Left lung (tissue), 10 donors: ENCODE data around the gene MLH3. TPM values are rescaled to one million over a fixed set of nuclear protein-coding genes. Genes with fewer than 3 reads are reported as not detected.

Experiments
- ATAC-seq: fragments of 200-7000 bp; cut with Tn5 transposase; one replicate; pipeline ENCODE4 v1.9.1; 2020; ENCODE audit warnings: moderate library complexity
- DNase-seq, 4 donors: peaks; one replicate each; pipeline ENCODE4 v3.0.0-alpha.2; 2013 to 2020
- H3K27ac ChIP-seq, 2 donors: fragments of 200-600 bp; sonication (generic) in 1 of 2; one replicate each; pipeline versions ENCODE4 v1.5.0 to v1.8.0; 2020 to 2021
- H3K27me3 ChIP-seq, 2 donors: fragments of 200-600 bp; sonication (generic) in 1 of 2; one replicate each; pipeline versions ENCODE4 v1.5.0 to v1.8.0; 2020 to 2021
- H3K36me3 ChIP-seq, 2 donors: fragments of 200-600 bp; sonication (generic) in 1 of 2; one replicate each; pipeline versions ENCODE4 v1.5.0 to v1.8.0; 2020 to 2021
- H3K4me1 ChIP-seq, 2 donors: fragments of 200-600 bp; one replicate each; pipeline ENCODE4 v1.8.0; 2021
- H3K4me3 ChIP-seq, 2 donors: fragments of 200-600 bp; sonication (generic) in 1 of 2; one replicate each; pipeline versions ENCODE4 v1.5.0 to v1.8.0; 2020 to 2021; ENCODE audit warnings: mild to moderate bottlenecking in 1 of 2
- H3K9me3 ChIP-seq, 2 donors: fragments of 200-600 bp; sonication (generic) in 1 of 2; one replicate each; pipeline versions ENCODE4 v1.5.0 to v1.8.0; 2020 to 2021
- intact Hi-C, 2 donors: fragments of 100-400 bp; cut with DNase I; formaldehyde crosslinking; loops; one replicate each; pipeline versions ENCODE4 v1.11.2 to v1.14.2; 2022
- polyA plus RNA-seq, 6 donors: library from polyadenylated mRNA; unstranded; fragments of 120-200 nt; gene quantifications; one replicate each; pipeline ENCODE4 v1.2.1, GENCODE V29; 2013; ENCODE audit not compliant: insufficient read length in 6 of 6
- total RNA-seq, 2 donors: library from RNA; stranded (reverse); fragmentation: NEBNext Ultra II Directional; extraction: Animal tissue kit (Norgen Biotek cat#: 25700); gene quantifications; one replicate each; pipeline ENCODE4 v1.2.1, GENCODE V29; 2021
- TF ChIP-seq, protein P1 (sequence below), 2 donors: fragments of 200-600 bp; sonication (generic) in 1 of 2; IDR thresholded peaks; one replicate each; pipeline versions ENCODE4 v1.5.0 to v1.8.0; 2021; ENCODE audit warnings: antibody characterized with exemption in 2 of 2
- donor health status: DM: no; HTN: yes; CAD: no.
- donor health status: DM: no; HTN: no; CAD: no.

The MLH3 gene
- total and polyA plus RNA-seq, 8 donors = 24.7 to 48.3 (median 39.9) TPM

DNA sequence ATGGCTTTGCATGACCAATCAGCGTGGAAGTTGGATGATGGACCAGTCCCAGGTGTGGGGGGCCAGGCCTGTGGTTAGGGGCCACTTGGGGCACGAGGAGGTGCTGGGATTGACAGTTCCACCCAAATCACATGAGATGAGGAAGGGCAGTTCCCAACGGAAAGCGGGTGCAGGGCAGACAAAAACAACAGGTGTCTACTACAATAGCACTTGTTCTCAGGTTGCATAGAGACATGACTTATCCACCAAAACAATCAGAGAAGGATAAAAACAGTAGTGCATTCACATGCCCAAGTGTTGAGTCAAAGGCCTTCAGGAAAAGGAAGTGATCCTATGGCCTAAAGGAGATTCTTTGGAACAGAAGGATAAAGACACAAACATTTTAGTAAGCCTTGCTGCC is 63.1 kb downstream of the MLH3 start:
- H3K27ac ChIP-seq = no peak overlapping the region
- DNase-seq (no peak), ATAC-seq (no peak)
- intact Hi-C loops = no loop called here
- no peak overlapping the region for H3K4me3 ChIP-seq
- H3K4me1 ChIP-seq = no peaks in the 10 kb centered on the region
- H3K9me3 ChIP-seq = no peaks in the 10 kb centered on the region
- H3K27me3 ChIP-seq = no peaks in the 10 kb centered on the region
- H3K36me3 ChIP-seq = no peaks in the 10 kb centered on the region
- TF ChIP-seq, protein P1, sequence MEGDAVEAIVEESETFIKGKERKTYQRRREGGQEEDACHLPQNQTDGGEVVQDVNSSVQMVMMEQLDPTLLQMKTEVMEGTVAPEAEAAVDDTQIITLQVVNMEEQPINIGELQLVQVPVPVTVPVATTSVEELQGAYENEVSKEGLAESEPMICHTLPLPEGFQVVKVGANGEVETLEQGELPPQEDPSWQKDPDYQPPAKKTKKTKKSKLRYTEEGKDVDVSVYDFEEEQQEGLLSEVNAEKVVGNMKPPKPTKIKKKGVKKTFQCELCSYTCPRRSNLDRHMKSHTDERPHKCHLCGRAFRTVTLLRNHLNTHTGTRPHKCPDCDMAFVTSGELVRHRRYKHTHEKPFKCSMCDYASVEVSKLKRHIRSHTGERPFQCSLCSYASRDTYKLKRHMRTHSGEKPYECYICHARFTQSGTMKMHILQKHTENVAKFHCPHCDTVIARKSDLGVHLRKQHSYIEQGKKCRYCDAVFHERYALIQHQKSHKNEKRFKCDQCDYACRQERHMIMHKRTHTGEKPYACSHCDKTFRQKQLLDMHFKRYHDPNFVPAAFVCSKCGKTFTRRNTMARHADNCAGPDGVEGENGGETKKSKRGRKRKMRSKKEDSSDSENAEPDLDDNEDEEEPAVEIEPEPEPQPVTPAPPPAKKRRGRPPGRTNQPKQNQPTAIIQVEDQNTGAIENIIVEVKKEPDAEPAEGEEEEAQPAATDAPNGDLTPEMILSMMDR (IDR thresholded peaks at IDR 0.05) = no peak

DNA sequence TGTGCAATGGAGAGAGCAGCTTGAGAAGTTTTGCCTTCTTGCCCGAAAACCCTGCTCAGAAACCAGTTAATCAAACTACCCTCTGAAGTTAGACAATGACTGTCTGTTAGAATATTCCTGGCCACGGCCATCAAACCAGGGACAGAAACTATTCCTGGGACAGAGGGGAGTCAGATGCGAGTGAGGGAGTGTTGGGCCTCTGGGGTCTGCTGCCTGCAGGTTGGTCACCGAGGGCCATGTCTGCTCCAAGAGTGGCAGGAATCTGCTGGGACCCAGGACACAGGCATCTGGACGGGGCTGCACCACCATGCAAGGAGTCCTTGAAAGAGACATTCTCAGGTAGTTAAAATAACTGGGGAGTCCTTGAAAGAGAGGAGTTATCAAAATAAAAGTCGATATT is 65.5 kb downstream of the MLH3 start:
- Histone ChIP-seq H3K36me3 (no peaks in the 10 kb centered on the region), H3K9me3 (no peaks in the 10 kb centered on the region), H3K4me1 (no peaks in the 10 kb centered on the region), H3K4me3 (no peak overlapping the region), H3K27ac (no peak overlapping the region), H3K27me3 (no peaks in the 10 kb centered on the region)
- DNase-seq (no peak), ATAC-seq (no peak)
- intact Hi-C loops = no loop called here
- TF ChIP-seq, protein P1 (IDR thresholded peaks at IDR 0.05) = no peak

DNA sequence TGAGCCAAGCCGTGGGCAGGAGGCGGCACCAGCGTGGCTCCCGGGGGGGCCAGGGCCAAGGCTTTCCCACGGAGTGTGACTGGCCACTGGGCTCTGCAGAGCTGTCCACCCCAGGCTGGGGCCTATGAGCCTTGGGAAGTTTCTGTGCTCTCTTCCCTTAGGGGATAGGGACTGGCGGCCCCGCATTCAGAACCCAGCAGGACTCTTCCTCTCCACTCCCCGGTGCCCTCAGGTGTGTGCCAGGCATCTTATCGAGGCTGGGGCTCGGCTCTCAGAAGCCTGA is 66.3 kb downstream of the MLH3 start:
- no peak for ATAC-seq
- H3K4me1 ChIP-seq = no peaks in the 10 kb centered on the region
- TF ChIP-seq, protein P1 (IDR thresholded peaks at IDR 0.05) = no peak
- H3K27me3 ChIP-seq = no peaks in the 10 kb centered on the region
- H3K4me3 ChIP-seq = no peak overlapping the region
- H3K36me3 ChIP-seq = no peaks in the 10 kb centered on the region
- no peaks in the 10 kb centered on the region for H3K9me3 ChIP-seq
- no peak overlapping the region for H3K27ac ChIP-seq
- intact Hi-C loops = no loop called here
- DNase-seq = no peak

DNA sequence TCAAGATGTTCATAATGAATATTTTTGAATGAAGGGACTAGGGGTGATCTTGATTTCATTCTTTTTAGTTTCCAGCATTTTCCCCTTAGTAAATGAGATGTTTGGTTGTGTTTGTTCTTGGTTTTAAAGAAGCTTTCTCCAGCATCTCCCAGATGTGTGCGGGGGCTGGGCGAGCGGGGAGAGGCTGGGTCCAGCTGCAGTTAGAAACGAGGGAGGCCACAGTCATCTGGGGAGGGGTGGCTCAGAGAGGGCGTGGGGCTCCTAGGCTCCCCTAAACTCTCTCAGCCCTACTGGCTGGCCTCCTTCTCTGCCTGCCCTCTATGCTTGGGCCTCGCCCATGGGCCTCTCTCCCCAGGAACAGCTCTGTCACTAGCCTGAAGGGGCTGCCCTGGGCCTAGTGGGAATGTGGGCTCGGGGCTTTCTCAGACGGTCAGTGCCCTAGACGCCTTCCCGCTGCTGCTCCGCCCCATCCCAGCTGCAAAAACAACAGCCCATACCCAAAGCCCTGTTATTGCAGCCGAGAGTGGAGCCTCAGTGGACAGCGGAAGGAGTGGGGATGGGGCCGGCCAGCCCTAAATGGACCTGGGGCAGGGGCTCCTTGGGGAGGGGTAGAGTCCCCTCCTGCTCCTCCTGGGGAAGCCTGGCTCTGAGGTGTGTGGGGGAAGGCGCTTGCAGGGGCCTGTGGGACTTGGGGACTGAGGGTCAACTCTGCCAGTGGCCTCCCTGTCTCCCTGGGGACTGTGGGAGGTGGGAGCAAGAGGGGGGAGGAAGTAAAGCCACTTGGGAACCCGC is 66.8 kb downstream of the MLH3 start:
- Histone ChIP-seq H3K27me3 (no peaks in the 10 kb centered on the region), H3K4me3 (no peak overlapping the region), H3K4me1 (no peaks in the 10 kb centered on the region), H3K36me3 (no peaks in the 10 kb centered on the region), H3K9me3 (no peaks in the 10 kb centered on the region), H3K27ac (no peak overlapping the region)
- ATAC-seq = no peak
- DNase-seq = no peak
- TF ChIP-seq, protein P1 (IDR thresholded peaks at IDR 0.05) = no peak
- intact Hi-C loops = no loop called here

DNA sequence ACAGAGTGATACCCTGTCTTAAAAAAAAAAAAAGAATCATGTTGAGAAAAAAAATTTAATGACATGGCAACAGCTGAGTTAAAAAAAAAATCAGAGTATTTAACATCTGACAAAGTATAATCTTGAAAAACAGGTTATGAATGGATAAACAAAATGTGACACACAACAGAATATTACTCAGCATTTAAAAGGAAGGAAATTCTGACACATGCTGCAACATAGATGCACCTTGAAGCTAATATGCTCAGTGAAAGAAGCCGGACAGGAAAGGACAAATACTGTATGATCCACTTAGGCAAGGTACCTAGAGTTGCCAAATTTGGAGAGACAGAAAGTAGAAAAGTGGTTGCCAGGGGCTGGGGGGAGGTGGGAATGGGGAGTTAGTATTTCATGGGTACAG is 67.9 kb downstream of the MLH3 start:
- no peaks in the 10 kb centered on the region for H3K36me3 ChIP-seq
- H3K27ac ChIP-seq = no peak overlapping the region
- DNase-seq = no peak
- H3K4me1 ChIP-seq = no peaks in the 10 kb centered on the region
- no peaks in the 10 kb centered on the region for H3K9me3 ChIP-seq
- intact Hi-C loops = no loop called here
- no peaks in the 10 kb centered on the region for H3K27me3 ChIP-seq
- no peak for ATAC-seq
- no peak overlapping the region for H3K4me3 ChIP-seq
- TF ChIP-seq, protein P1 (IDR thresholded peaks at IDR 0.05) = no peak
